GM13977 (cell line): ENCODE results near the gene PPT1.

Experiments
- DNase-seq: peaks from one replicate; pipeline ENCODE4 v3.0.0; 2012; ENCODE audit warnings: low spot score
- CTCF ChIP-seq: IDR thresholded peaks from 2 replicates; pipeline ENCODE4 v1.5.1; 2012; ENCODE audit warnings: mild to moderate bottlenecking, control low read depth; ENCODE audit not compliant: insufficient read depth; ENCODE audit errors: extremely low read depth, missing control alignments
- in situ Hi-C: fragments of 300-500 bp; cut with MboI; formaldehyde crosslinking; loops from one replicate; pipeline ENCODE4 v1.12.0; 2022; ENCODE audit warnings: low sequenced_read_pairs, low pct_unique_long_range_greater_than_20kb, mixed read lengths, inconsistent platforms; ENCODE audit not compliant: unreplicated experiment

PPT1 gene

GRCh38 chr1:40067851-40068250 is 29.2 kb downstream of the PPT1 start:
- TF ChIP-seq CTCF = no peak
- no peak for DNase-seq
- in situ Hi-C loops = no loop called here

- no peak for DNase-seq
- no peak for TF ChIP-seq CTCF
- in situ Hi-C loops = no loop called here
These were observed 30.0 kb downstream of the PPT1 start for GRCh38 chr1:40067023-40067422.

- peak; percentile 38 for DNase-seq
These were observed 32.1 kb downstream of the PPT1 start for GRCh38 chr1:40064797-40065499.

GRCh38 chr1:40059960-40060750 is 36.9 kb downstream of the PPT1 start:
- in situ Hi-C loops = no loop called here
- DNase-seq = no peak
- TF ChIP-seq CTCF = no peak

More at GRCh38 chr1:40064797-40065499, 32.1 kb downstream of the PPT1 start:
- TF ChIP-seq CTCF = no peak
- in situ Hi-C loops = no loop called here

GRCh38 chr1:40059338-40059959 is 37.6 kb downstream of the PPT1 start:
- in situ Hi-C loops = no loop called here
- no peak for DNase-seq
- TF ChIP-seq CTCF = peak; percentile 30

- in situ Hi-C loops = no loop called here
- TF ChIP-seq CTCF = no peak
- no peak for DNase-seq
These were observed 38.4 kb downstream of the PPT1 start for GRCh38 chr1:40058453-40059337.
